ENCODE data around the gene PID1.
"Not testable (repeated sequence)": the region's sequence is repeated elsewhere in the genome, so short reads cannot be mapped to it uniquely, and the experiment has no call there.

PID1 gene

DNA sequence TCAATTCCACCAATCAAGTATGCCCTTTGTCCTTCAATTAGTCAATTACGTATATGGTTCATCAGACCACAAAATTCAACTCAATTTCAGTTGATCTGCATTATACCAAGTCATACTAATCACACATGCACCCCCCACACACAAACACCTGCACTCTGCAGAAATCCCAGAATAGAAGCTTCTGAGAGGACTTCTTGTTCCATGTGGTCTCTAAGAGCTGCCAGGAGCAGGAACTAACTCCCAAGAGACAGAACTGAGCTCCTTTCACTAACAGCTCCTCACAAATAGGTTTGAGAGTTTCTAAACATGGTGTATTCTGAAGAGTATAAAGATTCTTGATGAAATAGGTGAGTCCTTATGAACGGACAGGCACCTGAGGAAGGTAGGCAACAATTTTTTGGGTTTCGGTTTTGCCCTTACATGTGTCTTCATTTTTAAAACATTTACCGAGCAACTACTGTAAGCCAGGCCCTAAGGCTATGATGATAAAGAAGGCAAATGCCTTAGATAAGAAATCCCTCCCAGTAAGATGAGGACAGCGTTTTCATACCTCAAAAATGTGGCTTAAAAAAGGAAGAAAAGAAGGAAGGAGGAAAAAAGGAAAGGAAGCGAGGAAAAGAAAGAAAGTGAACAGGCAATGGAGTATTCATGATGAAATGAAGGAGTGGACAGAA, 183.1 kb downstream of the PID1 start:
- no peak for DNase-seq (ENCODE audit: extremely low read depth, low read depth)
- TF ChIP-seq, protein P1, sequence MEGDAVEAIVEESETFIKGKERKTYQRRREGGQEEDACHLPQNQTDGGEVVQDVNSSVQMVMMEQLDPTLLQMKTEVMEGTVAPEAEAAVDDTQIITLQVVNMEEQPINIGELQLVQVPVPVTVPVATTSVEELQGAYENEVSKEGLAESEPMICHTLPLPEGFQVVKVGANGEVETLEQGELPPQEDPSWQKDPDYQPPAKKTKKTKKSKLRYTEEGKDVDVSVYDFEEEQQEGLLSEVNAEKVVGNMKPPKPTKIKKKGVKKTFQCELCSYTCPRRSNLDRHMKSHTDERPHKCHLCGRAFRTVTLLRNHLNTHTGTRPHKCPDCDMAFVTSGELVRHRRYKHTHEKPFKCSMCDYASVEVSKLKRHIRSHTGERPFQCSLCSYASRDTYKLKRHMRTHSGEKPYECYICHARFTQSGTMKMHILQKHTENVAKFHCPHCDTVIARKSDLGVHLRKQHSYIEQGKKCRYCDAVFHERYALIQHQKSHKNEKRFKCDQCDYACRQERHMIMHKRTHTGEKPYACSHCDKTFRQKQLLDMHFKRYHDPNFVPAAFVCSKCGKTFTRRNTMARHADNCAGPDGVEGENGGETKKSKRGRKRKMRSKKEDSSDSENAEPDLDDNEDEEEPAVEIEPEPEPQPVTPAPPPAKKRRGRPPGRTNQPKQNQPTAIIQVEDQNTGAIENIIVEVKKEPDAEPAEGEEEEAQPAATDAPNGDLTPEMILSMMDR (IDR thresholded peaks at IDR 0.05; ENCODE audit: low read depth, low read length) = no peak

- TF ChIP-seq, protein P1 (IDR thresholded peaks at IDR 0.05; ENCODE audit: low read depth, low read length) = no peak
- no peak for DNase-seq (ENCODE audit: extremely low read depth, low read depth)
Observed at GRCh38 chr2:229087267-229087666, 183.8 kb downstream of the PID1 start.

- TF ChIP-seq, protein P1 (IDR thresholded peaks at IDR 0.05; ENCODE audit: low read depth, low read length) = no peak
- no peak for DNase-seq (ENCODE audit: extremely low read depth, low read depth)
Observed at GRCh38 chr2:229085439-229085838, 185.6 kb downstream of the PID1 start.

DNA sequence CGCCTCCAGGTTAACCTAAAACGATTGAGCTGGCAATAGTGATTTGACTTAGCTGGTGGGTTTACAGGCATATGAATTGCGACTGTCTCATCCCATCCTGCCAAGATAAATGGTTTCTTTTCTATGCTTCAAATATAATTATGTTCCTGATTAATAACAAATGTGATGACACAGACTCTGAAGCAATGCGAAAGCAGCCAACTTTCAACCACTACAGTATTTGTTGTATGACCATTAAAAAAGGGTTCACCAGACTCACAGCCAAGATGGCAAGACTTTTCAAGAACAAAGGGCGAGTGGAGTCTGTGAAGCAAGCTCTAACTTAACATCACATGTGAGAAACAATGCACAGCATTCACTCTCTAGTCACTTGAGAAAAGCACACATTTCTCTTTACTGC, 186.6 kb downstream of the PID1 start:
- peak; percentile 51 for DNase-seq (ENCODE audit: extremely low read depth, low read depth)
- TF ChIP-seq, protein P1 (IDR thresholded peaks at IDR 0.05; ENCODE audit: low read depth, low read length) = no peak

- no peak for DNase-seq (ENCODE audit: extremely low read depth, low read depth)
- TF ChIP-seq, protein P1 (IDR thresholded peaks at IDR 0.05; ENCODE audit: low read depth, low read length) = no peak
Observed at GRCh38 chr2:229083606-229084340, 187.3 kb downstream of the PID1 start.

DNA sequence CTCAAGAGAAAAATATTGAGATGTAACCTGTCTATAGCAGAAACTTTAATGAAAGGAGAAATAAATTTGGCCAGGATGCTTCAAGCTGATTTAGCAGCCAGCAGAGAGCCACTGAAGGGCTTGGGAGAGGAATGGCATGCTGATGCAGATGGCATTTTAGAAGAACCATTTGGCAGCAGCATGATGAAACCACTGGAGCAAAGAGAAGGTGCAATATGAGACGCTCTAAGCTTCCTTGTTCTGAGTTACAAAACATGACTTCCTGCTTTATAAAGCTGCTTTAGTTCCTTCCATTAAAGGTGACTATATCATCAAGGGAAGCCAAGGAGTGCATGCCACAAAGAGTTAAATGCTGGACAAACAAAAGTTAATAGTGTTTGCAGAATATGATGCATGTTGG, 189.7 kb downstream of the PID1 start:
- no peak for DNase-seq (ENCODE audit: extremely low read depth, low read depth)
- TF ChIP-seq, protein P1 (IDR thresholded peaks at IDR 0.05; ENCODE audit: low read depth, low read length) = no peak

DNA sequence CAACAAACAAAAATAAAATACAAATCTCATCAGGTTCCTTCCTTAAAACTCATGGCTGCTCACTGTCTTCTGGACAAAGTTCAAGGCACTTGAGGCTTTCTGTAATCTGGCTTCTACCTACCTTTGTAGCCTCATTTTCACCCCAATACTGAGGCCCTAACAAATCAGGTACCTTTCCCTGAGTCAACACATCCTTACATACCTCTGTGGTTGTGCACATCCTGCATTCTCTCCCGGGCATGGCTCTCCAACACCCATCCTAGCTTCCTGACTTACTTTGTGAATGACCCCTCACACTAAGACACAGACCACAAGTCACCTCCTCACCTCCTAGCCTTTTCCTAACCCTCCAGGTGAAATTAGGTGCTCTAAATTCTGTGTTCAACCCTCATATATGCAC, 190.9 kb downstream of the PID1 start:
- no peak for DNase-seq (ENCODE audit: extremely low read depth, low read depth)
- TF ChIP-seq, protein P1 (IDR thresholded peaks at IDR 0.05; ENCODE audit: low read depth, low read length) = no peak

- DNase-seq (ENCODE audit: extremely low read depth, low read depth) = not testable (repeated sequence)
Observed at GRCh38 chr2:229076886-229077285, 194.2 kb downstream of the PID1 start.
